Measurements from ENCODE around the gene HOOK2. TPM values are rescaled to one million over a fixed set of nuclear protein-coding genes. Genes with fewer than 3 reads are reported as not detected.

Gene HOOK2
- total RNA-seq, 1 experiment from 2014 or later, result 20.5 TPM

DNA sequence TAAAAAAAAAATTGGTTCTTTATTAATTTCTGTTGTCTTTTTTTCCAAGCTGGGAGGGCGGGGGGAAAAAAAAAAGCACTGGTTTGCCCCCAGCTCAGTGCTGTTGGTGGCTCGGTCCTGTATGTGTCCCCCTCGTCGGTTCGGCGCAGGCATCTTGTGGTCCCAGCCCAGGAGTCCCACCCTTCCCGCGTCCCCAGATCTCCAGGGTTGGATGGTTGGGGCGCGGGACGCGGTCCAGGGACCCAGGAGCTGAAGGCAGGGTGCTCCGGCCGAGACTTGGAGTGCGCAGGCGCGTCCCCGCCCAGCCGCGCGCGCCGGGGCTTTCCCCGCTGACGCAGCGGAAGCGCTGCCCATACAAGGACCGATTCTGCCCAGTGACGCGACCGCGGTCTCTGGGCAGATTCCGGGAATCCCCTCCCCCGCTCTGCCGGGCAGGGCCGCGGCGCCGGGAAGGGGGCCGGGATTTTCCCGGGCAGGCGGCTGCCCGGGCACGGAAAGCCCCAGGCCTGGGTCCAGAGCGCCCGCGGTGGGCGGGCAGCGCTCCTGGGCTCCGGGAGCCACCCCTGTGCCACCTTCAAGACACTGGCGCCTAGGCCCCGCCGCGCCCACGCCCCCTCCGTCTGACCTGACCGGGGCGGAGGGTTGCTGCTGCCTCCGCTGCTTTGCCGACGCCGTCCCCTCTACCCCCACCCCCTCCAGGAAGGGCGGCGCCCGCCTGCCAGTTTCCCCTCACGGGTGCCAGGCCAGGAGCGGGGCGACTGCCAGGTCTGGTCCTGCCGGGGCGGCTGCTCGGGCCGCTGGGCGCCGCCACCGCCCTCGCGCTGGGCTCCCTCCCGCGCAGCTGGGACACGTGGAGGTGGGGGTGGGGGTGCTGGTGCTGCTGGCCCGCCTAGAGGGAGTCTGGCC, 18.2 kb upstream of the HOOK2 start:
- peak; percentile 91 for DNase-seq (ENCODE audit: low spot score)

DNA sequence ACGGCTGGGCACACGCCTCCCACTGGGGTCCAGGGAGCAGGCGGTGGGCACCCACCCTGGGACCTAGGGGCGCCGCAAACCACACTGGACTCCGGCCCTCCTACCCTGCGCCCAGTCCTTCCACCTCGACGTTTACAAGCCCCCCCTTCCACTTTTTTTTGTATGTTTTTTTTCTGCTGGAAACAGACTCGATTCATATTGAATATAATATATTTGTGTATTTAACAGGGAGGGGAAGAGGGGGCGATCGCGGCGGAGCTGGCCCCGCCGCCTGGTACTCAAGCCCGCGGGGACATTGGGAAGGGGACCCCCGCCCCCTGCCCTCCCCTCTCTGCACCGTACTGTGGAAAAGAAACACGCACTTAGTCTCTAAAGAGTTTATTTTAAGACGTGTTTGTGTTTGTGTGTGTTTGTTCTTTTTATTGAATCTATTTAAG, 17.5 kb upstream of the HOOK2 start:
- no peak for DNase-seq (ENCODE audit: low spot score)

DNA sequence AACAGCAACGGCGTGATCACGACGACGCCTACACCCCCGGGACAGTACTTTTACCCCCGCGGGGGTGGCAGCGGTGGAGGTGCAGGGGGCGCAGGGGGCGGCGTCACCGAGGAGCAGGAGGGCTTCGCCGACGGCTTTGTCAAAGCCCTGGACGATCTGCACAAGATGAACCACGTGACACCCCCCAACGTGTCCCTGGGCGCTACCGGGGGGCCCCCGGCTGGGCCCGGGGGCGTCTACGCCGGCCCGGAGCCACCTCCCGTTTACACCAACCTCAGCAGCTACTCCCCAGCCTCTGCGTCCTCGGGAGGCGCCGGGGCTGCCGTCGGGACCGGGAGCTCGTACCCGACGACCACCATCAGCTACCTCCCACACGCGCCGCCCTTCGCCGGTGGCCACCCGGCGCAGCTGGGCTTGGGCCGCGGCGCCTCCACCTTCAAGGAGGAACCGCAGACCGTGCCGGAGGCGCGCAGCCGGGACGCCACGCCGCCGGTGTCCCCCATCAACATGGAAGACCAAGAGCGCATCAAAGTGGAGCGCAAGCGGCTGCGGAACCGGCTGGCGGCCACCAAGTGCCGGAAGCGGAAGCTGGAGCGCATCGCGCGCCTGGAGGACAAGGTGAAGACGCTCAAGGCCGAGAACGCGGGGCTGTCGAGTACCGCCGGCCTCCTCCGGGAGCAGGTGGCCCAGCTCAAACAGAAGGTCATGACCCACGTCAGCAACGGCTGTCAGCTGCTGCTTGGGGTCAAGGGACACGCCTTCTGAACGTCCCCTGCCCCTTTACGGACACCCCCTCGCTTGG, 16.9 kb upstream of the HOOK2 start:
- peak; percentile 40 for DNase-seq (ENCODE audit: low spot score)

DNA sequence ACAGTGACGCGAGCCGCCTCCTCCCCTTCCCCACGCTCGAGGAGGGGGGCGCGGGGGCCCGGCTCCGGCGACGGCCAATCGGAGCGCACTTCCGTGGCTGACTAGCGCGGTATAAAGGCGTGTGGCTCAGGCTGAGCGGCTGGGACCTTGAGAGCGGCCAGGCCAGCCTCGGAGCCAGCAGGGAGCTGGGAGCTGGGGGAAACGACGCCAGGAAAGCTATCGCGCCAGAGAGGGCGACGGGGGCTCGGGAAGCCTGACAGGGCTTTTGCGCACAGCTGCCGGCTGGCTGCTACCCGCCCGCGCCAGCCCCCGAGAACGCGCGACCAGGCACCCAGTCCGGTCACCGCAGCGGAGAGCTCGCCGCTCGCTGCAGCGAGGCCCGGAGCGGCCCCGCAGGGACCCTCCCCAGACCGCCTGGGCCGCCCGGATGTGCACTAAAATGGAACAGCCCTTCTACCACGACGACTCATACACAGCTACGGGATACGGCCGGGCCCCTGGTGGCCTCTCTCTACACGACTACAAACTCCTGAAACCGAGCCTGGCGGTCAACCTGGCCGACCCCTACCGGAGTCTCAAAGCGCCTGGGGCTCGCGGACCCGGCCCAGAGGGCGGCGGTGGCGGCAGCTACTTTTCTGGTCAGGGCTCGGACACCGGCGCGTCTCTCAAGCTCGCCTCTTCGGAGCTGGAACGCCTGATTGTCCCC, 16.1 kb upstream of the HOOK2 start, which contains the start of gene JUNB:
JUNB (plus strand) TSS at position 142 of the 706 bp plus-strand sequence; CDS start at position 428, 286 bp downstream.
- DNase-seq (ENCODE audit: low spot score), result peak; percentile 90

GRCh38 chr19:12790628-12791344, 15.4 kb upstream of the HOOK2 start:
- DNase-seq (ENCODE audit: low spot score), result no peak

GRCh38 chr19:12789904-12790619, 14.7 kb upstream of the HOOK2 start:
- peak; percentile 89 for DNase-seq (ENCODE audit: low spot score)

DNA sequence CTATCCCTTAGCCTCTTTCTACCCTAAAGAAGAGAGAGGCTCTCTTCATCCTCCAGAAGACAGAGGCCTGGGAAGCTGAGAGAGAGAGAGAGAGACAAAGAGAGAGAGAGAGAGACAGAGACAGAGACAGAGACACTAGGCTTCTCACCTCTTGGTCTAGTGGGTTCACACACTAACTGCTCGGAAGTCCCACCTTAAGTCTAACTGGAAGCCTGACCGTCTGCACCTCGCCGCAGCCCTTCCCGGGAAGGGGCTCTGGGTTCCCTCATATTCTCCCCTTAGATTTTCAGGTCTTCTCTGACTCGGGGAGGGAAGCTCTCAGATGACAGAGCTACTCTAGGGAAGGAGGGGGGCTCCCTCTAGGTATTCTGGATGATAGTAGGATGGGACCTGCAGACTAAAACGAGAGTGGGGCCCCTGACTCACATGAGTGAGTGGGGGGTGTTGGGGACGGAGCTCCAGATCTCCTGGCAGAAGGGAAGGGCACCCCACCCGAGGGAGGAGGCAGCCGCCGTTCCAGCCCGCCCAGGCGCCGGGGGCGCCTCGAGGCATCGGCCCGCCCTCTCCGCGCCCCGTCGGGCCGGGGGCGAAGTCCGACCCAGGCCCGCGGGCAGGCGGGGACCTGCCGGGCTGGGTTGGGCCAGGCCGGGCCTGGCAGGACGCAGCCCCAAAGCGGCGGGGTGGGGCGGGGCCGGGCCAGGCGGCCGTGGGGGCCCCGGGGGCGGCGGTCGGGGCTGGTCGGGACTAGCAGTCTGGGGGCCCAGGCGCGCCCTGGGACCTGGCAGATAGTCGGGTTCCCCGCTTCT, 13.9 kb upstream of the HOOK2 start:
- DNase-seq (ENCODE audit: low spot score), result peak; percentile 41

DNA sequence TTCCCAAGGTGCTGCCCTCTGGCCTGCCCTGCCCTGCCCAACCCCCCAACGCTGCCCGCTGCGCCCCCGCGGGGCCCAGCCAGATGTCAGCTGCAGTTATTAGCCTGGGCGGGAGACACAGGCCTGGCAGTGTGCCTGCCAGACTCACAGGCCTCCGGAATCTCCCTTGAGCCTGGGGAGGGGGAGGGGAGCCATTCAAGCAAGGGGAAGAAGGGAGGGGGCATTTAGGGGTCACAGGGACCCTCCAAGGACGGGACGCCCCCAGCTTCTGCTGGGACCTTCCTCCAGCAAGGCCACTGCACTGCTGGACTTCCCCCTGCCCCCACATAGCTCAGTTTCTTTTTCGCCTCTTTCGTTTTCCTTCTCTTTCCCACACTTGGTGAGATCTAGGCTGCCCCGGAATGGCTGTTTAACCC, 13.3 kb upstream of the HOOK2 start:
- DNase-seq (ENCODE audit: low spot score), result peak; percentile 81

DNA sequence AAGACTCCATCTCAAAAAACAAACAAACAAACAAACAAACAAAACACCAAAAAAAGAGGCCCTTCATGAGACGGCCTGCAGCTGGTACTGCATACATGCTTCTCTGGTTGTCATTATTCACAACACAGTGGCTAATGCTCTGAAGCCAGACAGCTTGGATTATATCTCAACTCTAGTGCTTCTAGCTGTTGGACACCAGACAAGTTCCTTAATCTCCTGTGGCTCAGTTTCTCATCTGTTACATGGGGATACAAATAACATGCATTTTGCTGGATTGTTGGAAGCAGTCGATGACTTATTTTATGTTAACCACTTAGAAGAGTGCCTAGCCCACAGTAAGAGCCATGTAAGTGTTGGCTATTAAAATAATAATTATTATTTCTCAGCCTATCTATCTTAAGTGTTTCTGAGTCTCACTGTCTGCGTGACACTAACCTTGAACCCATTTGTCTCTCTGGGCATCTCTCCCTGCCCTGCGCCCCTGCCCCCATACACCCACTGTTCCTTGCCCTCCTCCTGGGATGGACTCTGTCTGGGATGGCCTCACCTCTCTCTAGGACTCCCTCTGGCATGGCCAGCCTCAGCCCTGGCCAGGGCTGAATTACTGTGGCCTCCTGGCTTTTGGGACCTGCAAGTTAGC, 12.8 kb upstream of the HOOK2 start:
- no peak for DNase-seq (ENCODE audit: low spot score)

DNA sequence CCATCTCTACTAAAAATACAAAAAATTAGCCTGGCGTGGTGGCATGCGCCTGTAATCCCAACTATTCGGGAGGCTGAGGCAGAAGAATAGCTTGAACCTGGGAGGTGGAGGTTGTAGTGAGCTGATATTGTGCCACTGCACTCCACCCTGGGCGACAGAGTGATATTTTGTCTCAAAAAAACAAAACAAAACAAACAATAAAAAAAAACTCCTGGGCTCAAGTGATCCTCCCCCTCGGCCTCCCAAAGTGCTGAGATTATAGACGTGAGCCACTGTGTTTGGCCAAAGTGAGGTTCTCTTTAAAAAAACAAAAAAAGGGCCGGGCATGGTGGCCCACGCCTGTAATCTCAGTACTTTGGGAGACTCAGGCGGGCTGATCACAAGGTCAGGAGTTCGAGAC, 12.1 kb upstream of the HOOK2 start:
- no peak for DNase-seq (ENCODE audit: low spot score)

- no peak for DNase-seq (ENCODE audit: low spot score)
Measured at GRCh38 chr19:12786952-12787351, 11.6 kb upstream of the HOOK2 start.

DNA sequence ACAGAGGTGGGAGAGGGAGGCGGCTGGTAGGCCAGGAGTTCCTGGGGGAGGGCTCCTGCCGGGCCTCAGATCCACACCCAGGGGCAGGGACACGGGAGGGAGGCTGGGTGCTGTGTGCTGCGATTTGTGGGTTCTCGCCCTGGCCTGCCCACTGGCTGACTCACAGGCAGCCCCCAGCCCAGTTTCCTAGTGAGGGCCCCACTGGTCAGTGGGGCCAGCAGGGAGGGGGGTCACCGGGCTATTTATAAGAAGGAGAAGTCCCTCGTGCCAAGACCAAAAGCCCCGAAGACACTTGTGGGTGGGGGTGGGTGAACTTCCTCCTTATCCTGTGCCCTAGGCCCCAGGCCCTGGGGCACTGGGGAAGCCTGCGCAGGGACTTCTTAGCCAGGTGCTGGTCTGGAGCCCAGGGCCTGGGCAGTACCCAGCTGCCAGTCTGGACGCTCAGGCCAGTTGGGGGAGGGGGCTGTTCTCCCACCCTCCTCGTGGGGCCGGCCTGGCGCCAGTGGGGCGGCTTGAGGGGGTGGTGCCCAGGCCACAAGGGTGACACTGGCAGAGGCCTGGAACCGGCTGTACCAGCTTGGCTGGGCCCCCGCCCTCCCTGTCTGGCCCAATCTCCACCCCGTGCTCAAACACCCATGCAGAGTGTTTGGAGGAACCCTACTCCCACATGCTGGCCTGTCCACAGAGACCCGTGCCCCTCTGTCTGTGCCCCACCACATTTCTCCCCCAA, 11.0 kb upstream of the HOOK2 start:
- DNase-seq (ENCODE audit: low spot score), result peak; percentile 60

- DNase-seq (ENCODE audit: low spot score), result peak; percentile 50
Measured at GRCh38 chr19:12785431-12786031, 10.2 kb upstream of the HOOK2 start.

DNA sequence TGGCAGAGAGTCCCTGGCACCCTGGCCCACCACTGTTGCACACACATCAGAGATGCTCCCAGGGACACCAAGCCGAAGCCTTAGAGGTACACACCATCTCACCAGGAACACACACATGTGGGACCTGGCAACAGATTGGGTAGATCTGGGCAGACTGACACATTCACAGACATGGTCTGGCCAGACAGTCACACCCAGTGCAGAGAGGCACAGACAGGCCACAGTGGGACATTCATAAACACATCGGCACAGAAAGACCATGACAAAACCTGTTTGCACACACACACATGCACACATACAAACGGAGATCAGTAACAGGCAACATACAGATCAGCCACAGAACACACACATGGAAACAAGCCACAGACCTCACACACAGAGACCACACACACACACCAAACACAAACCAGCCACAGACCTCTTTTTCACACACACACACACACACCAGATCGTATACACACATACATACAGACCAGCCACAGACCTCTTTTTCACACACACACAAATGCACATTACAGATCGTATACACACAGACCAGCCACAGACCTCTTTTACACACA, 9.6 kb upstream of the HOOK2 start:
- no peak for DNase-seq (ENCODE audit: low spot score)

DNA sequence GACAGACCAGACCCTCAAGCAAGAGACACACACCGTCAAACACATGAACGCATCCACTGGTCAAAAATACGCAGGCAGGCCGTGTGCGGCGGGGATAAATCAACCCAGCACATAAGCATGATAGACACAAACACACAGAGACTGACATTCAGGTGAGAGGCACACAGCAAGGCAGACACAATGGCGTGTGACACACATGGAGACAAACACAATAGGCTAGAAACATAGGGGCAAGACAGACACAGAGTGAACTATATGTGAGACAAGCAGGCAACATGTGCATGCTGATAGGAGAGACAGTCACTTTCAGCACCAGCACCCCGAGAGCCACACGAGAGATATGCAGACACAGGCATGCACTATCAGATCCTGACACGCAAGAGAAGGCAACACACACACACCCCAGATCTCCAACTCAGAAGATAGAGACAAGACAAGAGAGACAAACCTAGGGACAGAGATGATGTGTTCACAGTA, 9.1 kb upstream of the HOOK2 start:
- DNase-seq (ENCODE audit: low spot score), result peak; percentile 18

- peak; percentile 82 for DNase-seq (ENCODE audit: low spot score)
Measured at GRCh38 chr19:12783849-12784393, 8.6 kb upstream of the HOOK2 start.

GRCh38 chr19:12783291-12783848, 8.0 kb upstream of the HOOK2 start:
- DNase-seq (ENCODE audit: low spot score), result peak; percentile 44
